Measurements from ENCODE around the gene CT47A7. TPM values are rescaled to one million over a fixed set of nuclear protein-coding genes. Genes with fewer than 3 reads are reported as not detected.
"Not testable (repeated sequence)": the region's sequence is repeated elsewhere in the genome, so short reads cannot be mapped to it uniquely, and the experiment has no call there.

The CT47A7 gene
- total RNA-seq (not detected), polyA plus RNA-seq (ENCODE audit: insufficient read length in 6 of 6) (not detected)
- long read RNA-seq, donor 1 = 0 reads
- long read RNA-seq, donor 2 = 0 reads
- long read RNA-seq, donor 3 = 0 reads
- long read RNA-seq, donor 4 = 0 reads
- long read RNA-seq, donor 5 = 0 reads
- long read RNA-seq, donor 6 = 0 reads
- long read RNA-seq, donor 7 = 0 reads
- long read RNA-seq, donor 8 = 0 reads
- long read RNA-seq, donor 9 = 0 reads
- long read RNA-seq, donor 10 = 0 reads
- long read RNA-seq, donor 11 = 0 reads
- long read RNA-seq, donor 12 = 0 reads

DNA sequence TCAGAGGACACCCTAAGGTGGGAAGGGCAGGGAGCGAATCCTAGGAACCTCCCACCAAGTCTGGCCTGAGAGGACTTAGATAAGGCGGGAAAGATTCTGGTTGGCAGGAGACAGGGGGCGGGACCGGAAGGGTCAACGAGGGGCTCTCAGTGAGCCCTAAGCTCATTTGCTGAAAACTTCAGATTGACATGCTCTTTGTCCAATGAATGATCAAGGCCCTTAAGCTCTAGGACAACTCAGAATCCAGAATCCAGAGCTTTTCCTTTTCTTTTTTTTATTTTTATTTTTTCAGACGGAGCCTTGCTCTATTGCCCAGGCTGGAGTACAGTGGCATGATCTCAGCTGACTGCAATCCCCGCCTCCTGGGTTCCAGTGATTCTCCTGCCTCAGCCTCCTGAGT lies at the start of gene CT47A7:
TSS of gene CT47A7 (minus strand) at position 101 of the 400 bp plus-strand sequence. CDS start 255 bp downstream, outside the sequence.
- H3K27me3 ChIP-seq; H3K9me3 ChIP-seq; H3K4me3 ChIP-seq; H3K4me1 ChIP-seq; intact Hi-C loops (cut with DNase I); ATAC-seq; H3K27ac ChIP-seq; H3K36me3 ChIP-seq; DNase-seq: not testable (repeated sequence)

DNA sequence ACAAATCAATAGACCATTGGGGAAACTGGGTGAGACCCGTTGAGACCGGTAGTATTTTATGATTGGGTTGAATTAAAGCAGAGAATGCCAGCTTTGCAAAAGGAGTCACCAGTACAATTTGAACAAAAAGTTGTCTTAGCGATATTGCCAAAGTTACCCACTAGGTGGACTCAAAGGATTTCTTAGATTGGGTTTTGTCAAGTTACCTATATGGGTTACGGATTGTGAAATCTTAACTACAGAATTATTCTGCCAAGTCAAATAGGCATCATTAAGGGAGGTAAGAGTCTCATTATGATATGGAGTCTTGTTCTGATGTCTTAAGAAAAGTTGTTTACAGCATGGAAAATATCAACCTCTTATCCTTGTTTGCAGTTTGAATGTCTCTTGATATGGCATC lies 44.2 kb upstream of the CT47A7 start:
- no peaks in the 10 kb centered on the region for H3K27me3 ChIP-seq
- H3K27ac ChIP-seq = no peak overlapping the region
- peak; percentile 49 for ATAC-seq
- H3K36me3 ChIP-seq = no peaks in the 10 kb centered on the region
- DNase-seq = no peak
- intact Hi-C loops (cut with DNase I) = no loop called here
- no peaks in the 10 kb centered on the region for H3K9me3 ChIP-seq
- H3K4me3 ChIP-seq = no peak overlapping the region
- TF ChIP-seq, protein P1, sequence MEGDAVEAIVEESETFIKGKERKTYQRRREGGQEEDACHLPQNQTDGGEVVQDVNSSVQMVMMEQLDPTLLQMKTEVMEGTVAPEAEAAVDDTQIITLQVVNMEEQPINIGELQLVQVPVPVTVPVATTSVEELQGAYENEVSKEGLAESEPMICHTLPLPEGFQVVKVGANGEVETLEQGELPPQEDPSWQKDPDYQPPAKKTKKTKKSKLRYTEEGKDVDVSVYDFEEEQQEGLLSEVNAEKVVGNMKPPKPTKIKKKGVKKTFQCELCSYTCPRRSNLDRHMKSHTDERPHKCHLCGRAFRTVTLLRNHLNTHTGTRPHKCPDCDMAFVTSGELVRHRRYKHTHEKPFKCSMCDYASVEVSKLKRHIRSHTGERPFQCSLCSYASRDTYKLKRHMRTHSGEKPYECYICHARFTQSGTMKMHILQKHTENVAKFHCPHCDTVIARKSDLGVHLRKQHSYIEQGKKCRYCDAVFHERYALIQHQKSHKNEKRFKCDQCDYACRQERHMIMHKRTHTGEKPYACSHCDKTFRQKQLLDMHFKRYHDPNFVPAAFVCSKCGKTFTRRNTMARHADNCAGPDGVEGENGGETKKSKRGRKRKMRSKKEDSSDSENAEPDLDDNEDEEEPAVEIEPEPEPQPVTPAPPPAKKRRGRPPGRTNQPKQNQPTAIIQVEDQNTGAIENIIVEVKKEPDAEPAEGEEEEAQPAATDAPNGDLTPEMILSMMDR (IDR thresholded peaks at IDR 0.05) = no peak
- H3K4me1 ChIP-seq = no peaks in the 10 kb centered on the region

DNA sequence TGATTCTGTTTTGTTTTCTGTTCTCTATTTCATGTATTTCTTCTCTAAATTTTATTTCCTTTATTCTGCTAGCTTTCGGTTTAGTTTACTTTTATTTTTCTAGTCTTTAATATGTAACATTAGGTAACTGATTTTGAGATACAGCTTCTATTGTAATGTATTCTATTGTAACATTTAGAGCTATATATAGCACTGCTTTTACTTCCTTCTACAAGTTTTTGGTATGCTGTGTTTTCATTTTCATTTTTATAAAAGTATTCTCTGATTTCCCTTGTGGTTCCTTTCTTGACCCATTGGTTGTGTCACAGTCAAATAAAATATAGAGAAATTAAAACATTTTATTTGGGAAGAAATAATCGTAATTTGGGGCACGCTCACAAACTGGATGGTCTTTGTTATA lies 43.0 kb upstream of the CT47A7 start:
- Histone ChIP-seq H3K4me1 (no peaks in the 10 kb centered on the region), H3K36me3 (no peaks in the 10 kb centered on the region), H3K9me3 (no peaks in the 10 kb centered on the region), H3K4me3 (no peak overlapping the region), H3K27ac (no peak overlapping the region), H3K27me3 (no peaks in the 10 kb centered on the region)
- DNase-seq (no peak), ATAC-seq (no peak)
- intact Hi-C loops (cut with DNase I) = no loop called here
- TF ChIP-seq, protein P1 (IDR thresholded peaks at IDR 0.05) = no peak

DNA sequence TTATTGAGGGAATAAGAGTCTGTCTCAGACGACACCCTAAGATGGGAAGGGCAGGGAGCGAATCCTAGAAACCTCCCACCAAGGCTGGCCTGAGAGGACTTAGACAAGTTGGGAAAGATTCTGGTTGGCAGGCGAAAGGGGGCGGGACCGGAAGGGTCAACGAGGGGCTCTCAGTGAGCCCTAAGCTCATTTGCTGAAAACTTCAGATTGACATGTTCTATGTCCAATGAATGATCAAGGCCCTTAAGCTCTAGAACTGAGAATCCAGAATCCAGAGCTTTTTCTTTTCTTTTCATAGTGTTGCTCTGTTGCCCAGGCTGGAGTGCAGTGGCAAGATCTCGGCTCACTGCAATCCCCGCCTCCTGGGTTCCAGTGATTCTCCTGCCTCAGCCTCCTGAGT lies 29.3 kb upstream of the CT47A7 start, which contains the start of gene CT47A1:
TSS of gene CT47A1 (minus strand) at position 101 of the 400 bp plus-strand sequence. CDS start 231 bp downstream, outside the sequence.
- H3K4me1 ChIP-seq; H3K27ac ChIP-seq; H3K36me3 ChIP-seq; H3K9me3 ChIP-seq; H3K4me3 ChIP-seq; ATAC-seq; H3K27me3 ChIP-seq; intact Hi-C loops (cut with DNase I); DNase-seq: not testable (repeated sequence)

Other genes starting within 250 kb of the CT47A7 start
- gene CT47B1, start 80.7 kb downstream of the CT47A7 start, total RNA-seq = not detected
- not detected for gene CT47B1, start 80.7 kb downstream of the CT47A7 start, polyA plus RNA-seq (ENCODE audit: insufficient read length in 6 of 6)
- not detected for gene CT47A11, start 19.4 kb downstream of the CT47A7 start, total RNA-seq
- gene CT47A11, start 19.4 kb downstream of the CT47A7 start, polyA plus RNA-seq (ENCODE audit: insufficient read length in 6 of 6) = not detected
- not detected for gene CT47A10, start 14.6 kb downstream of the CT47A7 start, total RNA-seq
- gene CT47A10, start 14.6 kb downstream of the CT47A7 start, polyA plus RNA-seq (ENCODE audit: insufficient read length in 6 of 6) = not detected
- not detected for gene CT47A9, start 9.7 kb downstream of the CT47A7 start, total RNA-seq
- gene CT47A9, start 9.7 kb downstream of the CT47A7 start, polyA plus RNA-seq (ENCODE audit: insufficient read length in 6 of 6) = not detected
- not detected for gene CT47A8, start 4.9 kb downstream of the CT47A7 start, total RNA-seq
- gene CT47A8, start 4.9 kb downstream of the CT47A7 start, polyA plus RNA-seq (ENCODE audit: insufficient read length in 6 of 6) = not detected
- not detected for gene CT47A6, start 4.9 kb upstream of the CT47A7 start, total RNA-seq
- gene CT47A6, start 4.9 kb upstream of the CT47A7 start, polyA plus RNA-seq (ENCODE audit: insufficient read length in 6 of 6) = not detected
- gene CT47A5, start 9.7 kb upstream of the CT47A7 start, total RNA-seq = not detected
- gene CT47A5, start 9.7 kb upstream of the CT47A7 start, polyA plus RNA-seq (ENCODE audit: insufficient read length in 6 of 6) = not detected
- not detected for gene CT47A4, start 14.6 kb upstream of the CT47A7 start, total RNA-seq
- gene CT47A4, start 14.6 kb upstream of the CT47A7 start, polyA plus RNA-seq (ENCODE audit: insufficient read length in 6 of 6) = not detected
- gene CT47A3, start 19.5 kb upstream of the CT47A7 start, total RNA-seq = not detected
- gene CT47A3, start 19.5 kb upstream of the CT47A7 start, polyA plus RNA-seq (ENCODE audit: insufficient read length in 6 of 6) = not detected
- gene CT47A2, start 24.3 kb upstream of the CT47A7 start, total RNA-seq = not detected
- gene CT47A2, start 24.3 kb upstream of the CT47A7 start, polyA plus RNA-seq (ENCODE audit: insufficient read length in 6 of 6) = not detected
- not detected for gene CT47A1, start 29.2 kb upstream of the CT47A7 start, total RNA-seq
- gene CT47A1, start 29.2 kb upstream of the CT47A7 start, polyA plus RNA-seq (ENCODE audit: insufficient read length in 6 of 6) = not detected
- gene GLUD2, start 91.0 kb upstream of the CT47A7 start, total RNA-seq = 1 to 10 TPM; 2.0 to 4.0 TPM
- gene GLUD2, start 91.0 kb upstream of the CT47A7 start, polyA plus RNA-seq (ENCODE audit: insufficient read length in 6 of 6) = 1 to 10 TPM; 2.6 to 4.2 (median 3.2) TPM

Measured in left lung (tissue), 14 donors.